GM18909 (cell line): Measurements from ENCODE around the gene HCAR3.
"Not testable (repeated sequence)": the region's sequence is repeated elsewhere in the genome, so short reads cannot be mapped to it uniquely, and the experiment has no call there.

ENCODE experiments used
- ATAC-seq: cut with Tn5 transposase; IDR thresholded peaks from one replicate; pipeline ENCODE4 v1.9.1; 2021; ENCODE audit warnings: mild to moderate bottlenecking; ENCODE audit not compliant: unreplicated experiment, poor library complexity

HCAR3 gene

DNA sequence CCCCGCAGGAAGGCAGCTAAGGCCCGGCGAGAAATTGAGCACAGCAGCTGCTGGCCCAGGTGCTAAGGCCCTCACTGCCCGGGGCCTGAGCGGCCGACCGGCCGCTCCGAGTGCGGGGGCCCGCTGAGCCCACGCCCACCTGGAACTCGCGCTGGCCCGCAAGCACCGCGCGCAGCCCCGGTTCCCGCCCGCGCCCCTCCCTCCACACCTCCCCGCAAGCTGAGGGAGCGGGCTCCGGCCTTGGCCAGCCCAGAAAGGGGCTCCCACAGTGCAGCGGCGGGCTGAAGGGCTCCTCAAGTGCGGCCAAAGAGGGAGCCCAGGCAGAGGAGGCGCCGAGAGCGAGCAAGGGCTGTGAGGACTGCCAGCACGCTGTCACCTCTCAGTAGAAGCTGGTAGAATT, 39.8 kb downstream of the HCAR3 start:
- not testable (repeated sequence) for ATAC-seq

DNA sequence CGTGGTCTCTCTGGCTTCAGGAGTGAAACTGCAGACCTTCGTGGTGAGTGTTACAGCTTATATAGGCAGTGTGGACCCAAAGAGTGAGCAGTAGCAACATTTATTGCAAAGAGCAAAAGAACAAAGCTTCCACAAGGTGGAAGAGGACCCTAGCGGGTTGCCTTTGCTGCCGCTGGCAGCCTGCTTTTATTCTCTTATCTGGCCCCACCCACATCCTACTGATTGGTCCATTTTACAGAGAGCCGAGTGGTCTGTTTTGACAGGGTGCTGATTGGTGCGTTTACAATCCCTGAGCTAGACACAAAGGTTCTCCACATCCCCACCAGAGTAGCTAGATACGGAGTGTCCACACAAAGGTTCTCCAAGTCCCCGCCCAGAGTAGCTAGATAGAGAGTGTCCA, 40.6 kb downstream of the HCAR3 start:
- ATAC-seq, result not testable (repeated sequence)

DNA sequence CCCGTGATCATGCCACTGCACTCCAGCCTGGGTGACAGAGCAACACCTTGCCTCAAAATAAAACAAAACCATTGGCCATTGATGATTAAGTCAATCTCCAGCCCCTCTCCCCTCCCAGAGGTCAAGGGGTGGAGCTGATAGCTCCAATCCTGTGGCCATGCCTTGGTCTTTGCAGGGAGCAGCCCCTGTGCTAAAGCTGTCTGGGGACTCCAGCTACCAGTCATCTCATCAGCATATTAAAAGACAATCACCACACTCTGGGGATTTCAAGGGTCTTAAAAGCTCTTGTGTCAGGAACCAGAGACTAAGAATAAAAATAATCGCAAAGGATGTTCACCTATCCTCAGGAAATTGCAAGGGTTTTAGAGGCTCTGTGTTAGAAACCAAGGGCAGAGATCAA, 44.1 kb downstream of the HCAR3 start:
- no peak for ATAC-seq

DNA sequence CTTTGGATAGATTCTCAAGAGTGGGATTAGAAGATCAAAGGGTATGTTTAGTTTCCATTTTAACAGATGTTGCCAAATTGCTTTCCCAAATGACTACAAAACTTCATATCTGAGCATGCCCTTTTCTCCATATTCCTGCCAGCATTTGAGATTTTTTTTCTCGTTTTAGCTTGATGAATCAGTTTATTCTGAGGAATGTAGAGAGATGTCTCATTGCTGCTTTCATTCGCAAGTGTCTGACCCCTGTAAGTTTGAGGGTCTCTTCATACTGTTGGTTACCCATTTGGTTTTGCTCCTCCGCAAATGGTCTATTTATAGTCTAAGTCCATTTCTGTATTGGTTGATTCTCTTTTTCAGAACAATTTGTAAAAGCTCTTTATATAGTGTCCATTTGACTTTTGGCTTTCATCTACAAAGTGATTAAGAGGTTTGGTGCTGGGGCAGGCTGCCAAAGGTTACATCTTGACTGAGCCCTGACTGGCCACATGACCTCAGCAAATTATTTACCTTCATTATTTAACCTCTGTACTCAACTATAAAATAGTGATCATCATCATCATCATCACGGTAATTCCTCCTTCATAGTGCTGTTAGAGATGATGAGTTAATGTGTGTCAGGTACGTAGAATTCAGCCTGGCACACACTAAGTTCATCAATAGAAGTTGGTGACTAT, 47.1 kb downstream of the HCAR3 start:
- ATAC-seq, result no peak

DNA sequence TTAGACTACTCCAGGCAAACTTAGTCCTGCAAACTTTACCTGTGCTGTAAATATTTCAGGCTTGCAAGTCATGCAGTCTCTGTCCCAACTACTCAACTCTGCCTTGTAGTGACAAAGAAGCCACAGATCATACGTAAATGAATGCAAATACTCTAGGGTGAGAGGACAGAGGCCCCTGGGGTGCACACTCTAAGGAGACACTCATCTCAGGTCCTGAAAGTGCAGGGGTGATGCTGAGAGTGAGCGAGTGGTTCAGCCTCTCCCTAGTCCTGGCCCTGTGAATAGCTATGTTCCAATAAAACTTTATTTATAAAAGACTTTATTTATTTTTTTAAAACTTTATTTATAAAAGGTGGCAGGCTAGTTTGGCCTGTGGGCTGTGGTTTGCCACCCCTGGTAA, 48.3 kb downstream of the HCAR3 start:
- ATAC-seq, result no peak

DNA sequence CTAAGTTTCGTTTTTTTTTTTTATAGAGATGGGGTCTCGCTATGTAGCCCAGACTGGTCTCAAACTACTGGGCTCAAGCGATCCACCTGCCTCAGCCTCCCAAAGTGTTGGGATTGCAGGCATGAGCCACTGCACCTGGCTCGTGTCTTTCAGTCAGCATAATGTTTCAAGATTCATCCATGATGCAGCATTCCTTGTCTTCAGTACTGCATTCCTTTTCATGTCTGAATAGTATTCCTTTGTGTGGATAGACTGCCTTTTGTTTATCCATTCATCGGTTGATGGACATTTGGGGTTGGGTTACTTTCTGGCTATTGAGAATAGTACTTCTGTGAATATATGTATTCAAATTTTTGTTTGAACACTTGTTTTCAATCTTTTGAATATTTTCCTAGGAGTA, 50.9 kb downstream of the HCAR3 start:
- ATAC-seq, result no peak

DNA sequence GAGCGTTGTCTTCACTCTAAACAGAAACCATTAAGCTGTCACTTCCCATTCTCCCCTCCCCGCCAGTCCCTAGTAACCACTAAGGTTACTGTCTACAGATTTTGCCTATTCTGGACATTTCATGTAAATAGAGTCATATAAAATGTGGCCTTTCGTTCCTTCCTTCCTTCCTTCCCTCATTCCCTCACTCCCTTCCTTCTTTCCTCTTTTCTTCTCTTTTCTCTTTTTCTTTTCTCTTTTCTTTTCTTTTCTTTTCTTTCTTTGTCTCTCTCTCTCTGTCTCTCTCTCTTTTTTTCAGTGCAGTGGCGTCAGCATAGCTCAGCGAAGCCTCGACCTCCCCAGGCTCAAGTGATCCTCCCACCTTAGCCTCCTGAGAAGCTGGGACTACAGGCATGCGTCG, 51.3 kb downstream of the HCAR3 start:
- ATAC-seq, result no peak
